Right lung (tissue), 5 donors: ENCODE data around the gene PPIG. TPM values are rescaled to one million over a fixed set of nuclear protein-coding genes. Genes with fewer than 3 reads are reported as not detected.

ENCODE experiments used
- polyA plus RNA-seq, 5 donors: library from polyadenylated mRNA; unstranded; fragments of 120-200 nt; gene quantifications; one replicate each; pipeline versions ENCODE4 v1.2.1 to v1.2.3, GENCODE V29; 2013; ENCODE audit warnings: inconsistent platforms in 1 of 5, low replicate concordance in 1 of 5; ENCODE audit not compliant: insufficient read length in 5 of 5, insufficient read depth in 1 of 5

The PPIG gene
- polyA plus RNA-seq, 5 donors: 63.2 to 111 (median 94.8) TPM

Other genes with a start within 250 kb of the PPIG start
- gene LRP2, start 221.8 kb upstream of the PPIG start, polyA plus RNA-seq: 1 to 10 TPM; 1.9 to 4.3 (median 2.9) TPM
- gene BBS5, start 104.9 kb upstream of the PPIG start, polyA plus RNA-seq: 10 to 100 TPM; 10.2 to 17.8 (median 14.7) TPM
- 100 to 1,000 TPM in 1 of 5 donors, 1 to 10 TPM in 4; 1.2 to 126 (median 2.8) TPM for gene KLHL41, start 74.6 kb upstream of the PPIG start, polyA plus RNA-seq
- gene FASTKD1, start 10.5 kb upstream of the PPIG start, polyA plus RNA-seq: 10 to 100 TPM; 33.7 to 46.5 (median 41.4) TPM
- gene CFAP210, start 110.1 kb downstream of the PPIG start, polyA plus RNA-seq: 1 to 10 TPM; 1.1 to 4.2 (median 2.3) TPM
- 10 to 100 TPM in 4 of 5 donors, 1 to 10 TPM in 1; 9.4 to 17.0 (median 15.6) TPM for gene PHOSPHO2, start 110.1 kb downstream of the PPIG start, polyA plus RNA-seq
- 10 to 100 TPM; 25.8 to 47.8 (median 44.6) TPM for gene KLHL23, start 149.5 kb downstream of the PPIG start, polyA plus RNA-seq
- gene SSB, start 214.5 kb downstream of the PPIG start, polyA plus RNA-seq: 100 to 1,000 TPM; 146 to 190 (median 175) TPM
- gene METTL5, start 240.6 kb downstream of the PPIG start, polyA plus RNA-seq: 10 to 100 TPM; 44.1 to 56.6 (median 52.9) TPM
- 10 to 100 TPM; 31.7 to 50.9 (median 44.4) TPM for gene UBR3, start 243.1 kb downstream of the PPIG start, polyA plus RNA-seq